HEK293T (cell line): ENCODE data around the gene CRYZL1.
A peak's percentile ranks its signal among the peaks of the same experiment; 100 is the strongest.

ENCODE experiments used
- CTCF ChIA-PET: fragments of 350-600 bp; formaldehyde crosslinking; extraction: SDS; loops from one replicate; lab custom pipeline; 2021; ENCODE audit warnings: antibody characterized with exemption, inconsistent platforms; lab: Yijun Ruan, JAX
- POLR2A ChIA-PET: fragments of 350-600 bp; formaldehyde crosslinking; extraction: SDS; loops from one replicate; lab custom pipeline; 2020; ENCODE audit warnings: antibody characterized with exemption, inconsistent platforms; lab: Yijun Ruan, JAX
- DNase-seq: peaks from one replicate; pipeline ENCODE4 v3.0.0; 2012; ENCODE audit warnings: mixed read lengths; ENCODE audit errors: extremely low spot score
- ARNT ChIP-seq: fragments of 450-650 bp; IDR thresholded peaks from 2 replicates; pipeline ENCODE4 v1.6.1; 2017; ENCODE audit warnings: mild to moderate bottlenecking
- BHLHE40 ChIP-seq: fragments of 450-650 bp; IDR thresholded peaks from 2 replicates; pipeline ENCODE4 v1.6.1; 2016; ENCODE audit warnings: mild to moderate bottlenecking, moderate library complexity, borderline replicate concordance
- CTBP1 ChIP-seq: fragments of 450-650 bp; IDR thresholded peaks from 2 replicates; pipeline ENCODE4 v1.6.1; 2016; ENCODE audit warnings: borderline replicate concordance
- ELF4 ChIP-seq: fragments of 450-650 bp; IDR thresholded peaks from 2 replicates; pipeline ENCODE4 v1.6.1; 2017; ENCODE audit warnings: antibody characterized with exemption
- FOXA1 ChIP-seq: fragments of 450-650 bp; IDR thresholded peaks from 2 replicates; pipeline ENCODE4 v1.6.1; 2016; ENCODE audit warnings: mild to moderate bottlenecking
- FOXK2 ChIP-seq: fragments of 450-650 bp; IDR thresholded peaks from 2 replicates; pipeline ENCODE4 v1.6.1; 2016; ENCODE audit warnings: mild to moderate bottlenecking
- FOXM1 ChIP-seq: fragments of 450-650 bp; IDR thresholded peaks from 2 replicates; pipeline ENCODE4 v1.6.1; 2017; ENCODE audit warnings: mild to moderate bottlenecking, borderline replicate concordance
- HDGF ChIP-seq: fragments of 450-650 bp; IDR thresholded peaks from 2 replicates; pipeline ENCODE4 v1.6.1; 2017; ENCODE audit warnings: antibody characterized with exemption, borderline replicate concordance
- L3MBTL2 ChIP-seq: fragments of 450-650 bp; conservative IDR thresholded peaks from 2 replicates; pipeline ENCODE4 v1.6.1; 2016; ENCODE audit warnings: mild to moderate bottlenecking
- LEF1 ChIP-seq: fragments of 450-650 bp; IDR thresholded peaks from 2 replicates; pipeline ENCODE4 v1.6.1; 2017; ENCODE audit warnings: mild to moderate bottlenecking, borderline replicate concordance
- NFRKB ChIP-seq: fragments of 450-650 bp; IDR thresholded peaks from 2 replicates; pipeline ENCODE4 v1.6.1; 2016; ENCODE audit warnings: mild to moderate bottlenecking, moderate library complexity
- PKNOX1 ChIP-seq: fragments of 450-650 bp; IDR thresholded peaks from 2 replicates; pipeline ENCODE4 v1.6.1; 2016
- SP1 ChIP-seq: fragments of 450-650 bp; IDR thresholded peaks from 2 replicates; pipeline ENCODE4 v1.6.1; 2017
- SUZ12 ChIP-seq: fragments of 450-650 bp; IDR thresholded peaks from 2 replicates; pipeline ENCODE4 v1.6.1; 2016; ENCODE audit warnings: mild to moderate bottlenecking
- TARDBP ChIP-seq: fragments of 450-650 bp; IDR thresholded peaks from 2 replicates; pipeline ENCODE4 v1.6.1; 2016
- ZNF384 ChIP-seq: fragments of 450-650 bp; IDR thresholded peaks from 2 replicates; pipeline ENCODE4 v1.6.1; 2016

Gene CRYZL1

GRCh38 chr21:33657124-33657820 is 15.7 kb upstream of the CRYZL1 start:
- TF ChIP-seq SUZ12 (no peak), TARDBP (no peak), FOXA1 (no peak), FOXK2 (no peak), HDGF (no peak)
- DNase-seq = no peak
- POLR2A ChIA-PET = no interaction called here

GRCh38 chr21:33655588-33656221 is 14.2 kb upstream of the CRYZL1 start:
- POLR2A ChIA-PET = no interaction called here
- peak; percentile 20 for DNase-seq
- no peak for TF ChIP-seq TARDBP
- peak; percentile 70; the same call in 1 of the 2 replicates for TF ChIP-seq ZNF384
- CTCF ChIA-PET = interaction anchor here (0.6 to 0.7 kb wide), 3 partner anchors 50 to 1087 kb away, joined by 3 to 4 read pairs (median 3); no protein-coding TSS in a partner anchor

More at GRCh38 chr21:33657124-33657820, 15.7 kb upstream of the CRYZL1 start:
- CTCF ChIA-PET = no interaction called here

GRCh38 chr21:33654412-33654811 is 12.9 kb upstream of the CRYZL1 start:
- no peak for TF ChIP-seq SUZ12
- no peak for TF ChIP-seq FOXA1
- TF ChIP-seq HDGF = no peak
- TF ChIP-seq LEF1 = no peak
- no peak for TF ChIP-seq ELF4
- no peak for TF ChIP-seq PKNOX1
- no peak for DNase-seq
- ChIA-PET POLR2A (no interaction called here), CTCF (no interaction called here)

GRCh38 chr21:33651965-33652680 is 10.6 kb upstream of the CRYZL1 start:
- POLR2A ChIA-PET = no interaction called here
- TF ChIP-seq ARNT (no peak), PKNOX1 (no peak), FOXK2 (no peak), BHLHE40 (no peak), ZNF384 (no peak), FOXM1 (no peak), SP1 (no peak), FOXA1 (no peak), TARDBP (no peak), HDGF (no peak), L3MBTL2 (no peak; the same call in 1 of the 2 replicates), NFRKB (no peak), LEF1 (no peak), CTBP1 (no peak)
- CTCF ChIA-PET = no interaction called here
- no peak for DNase-seq

GRCh38 chr21:33650929-33651509 is 9.5 kb upstream of the CRYZL1 start:
- DNase-seq = no peak
- TF ChIP-seq ARNT (no peak), SUZ12 (no peak), FOXK2 (no peak)
- ChIA-PET CTCF (interaction anchor here (1.3 kb wide), 1 partner anchor 65 kb away, joined by 3 read pairs; no protein-coding TSS in a partner anchor), POLR2A (interaction anchor here (1.4 kb wide), 1 partner anchor 10 kb away, joined by 4 read pairs; the partner anchor contains the start of gene CRYZL1)

- TF ChIP-seq FOXM1 (no peak), SUZ12 (no peak), BHLHE40 (no peak), ELF4 (no peak), L3MBTL2 (no peak), TARDBP (no peak), ZNF384 (no peak), PKNOX1 (no peak), FOXA1 (no peak), LEF1 (no peak), ARNT (no peak), NFRKB (no peak), SP1 (no peak), CTBP1 (no peak), HDGF (no peak), FOXK2 (no peak)
- no peak for DNase-seq
- ChIA-PET CTCF (interaction anchor here (1.3 kb wide), 1 partner anchor 66 kb away, joined by 3 read pairs; no protein-coding TSS in a partner anchor), POLR2A (interaction anchor here (1.4 kb wide), 1 partner anchor 9 kb away, joined by 4 read pairs; the partner anchor contains the start of gene CRYZL1)
These were observed 8.7 kb upstream of the CRYZL1 start for GRCh38 chr21:33650230-33650629.
